HG03460 (cell line): Measurements from ENCODE around the gene NADK2.
A peak's percentile ranks its signal among the peaks of the same experiment; 100 is the strongest.

ENCODE experiments used
- ATAC-seq: cut with Tn5 transposase; IDR thresholded peaks from one replicate; pipeline ENCODE4 v1.9.1; 2021; ENCODE audit not compliant: unreplicated experiment

Gene NADK2

DNA sequence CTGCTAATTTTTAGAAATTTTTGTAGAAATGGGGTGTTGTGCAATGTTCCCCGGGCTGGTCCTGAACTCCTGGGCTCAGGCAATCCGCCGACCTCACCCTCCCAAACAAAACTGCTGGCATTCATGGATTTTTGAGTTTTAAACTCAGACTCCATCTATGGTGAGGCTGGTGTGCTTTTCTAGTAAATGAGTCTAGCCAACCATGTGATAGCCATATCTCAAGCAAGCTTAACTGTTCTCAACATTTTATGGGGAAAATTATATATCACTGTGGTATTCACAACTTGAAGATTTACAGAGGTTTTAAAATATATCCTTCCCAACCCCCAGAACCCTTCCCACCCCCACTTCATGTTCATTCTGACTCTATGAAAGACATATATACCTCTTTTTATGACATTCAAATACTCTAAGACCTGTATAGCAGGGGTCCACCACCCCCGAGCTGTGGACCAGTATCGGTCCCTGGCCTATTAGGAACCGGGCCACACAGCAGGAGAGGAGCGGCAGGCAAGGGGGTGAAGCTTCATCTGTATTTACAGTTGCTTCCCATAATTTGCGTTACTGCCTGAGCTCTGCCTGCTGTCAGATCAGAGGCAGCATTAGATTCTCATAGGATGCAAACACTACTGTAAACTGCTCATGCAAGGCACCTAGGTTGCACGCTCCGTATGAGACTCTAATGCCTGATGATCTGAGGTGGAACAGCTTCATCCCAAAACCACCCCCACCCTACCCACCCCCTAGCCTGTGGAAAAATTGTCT, 4.5 kb upstream of the NADK2 start:
- ATAC-seq, result no peak

DNA sequence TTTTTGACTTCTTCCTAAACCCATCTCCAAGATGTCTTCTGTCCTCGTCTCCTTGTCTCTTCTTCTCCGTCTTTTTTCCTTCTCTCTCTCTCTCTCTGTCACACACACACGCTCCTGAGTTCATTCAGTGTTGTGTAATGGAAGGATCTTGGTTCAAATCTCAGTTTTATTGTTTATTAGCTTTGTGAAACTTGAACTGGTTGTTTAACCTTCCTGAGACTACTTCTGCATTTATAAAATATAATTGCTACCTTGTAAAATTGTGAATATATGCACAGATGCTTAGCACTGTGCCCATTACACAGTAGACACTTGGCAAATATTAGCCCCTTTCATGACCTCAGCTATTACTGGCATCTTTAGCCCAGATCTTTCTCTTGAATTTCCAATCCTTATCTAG, 2.4 kb upstream of the NADK2 start:
- ATAC-seq, result no peak

DNA sequence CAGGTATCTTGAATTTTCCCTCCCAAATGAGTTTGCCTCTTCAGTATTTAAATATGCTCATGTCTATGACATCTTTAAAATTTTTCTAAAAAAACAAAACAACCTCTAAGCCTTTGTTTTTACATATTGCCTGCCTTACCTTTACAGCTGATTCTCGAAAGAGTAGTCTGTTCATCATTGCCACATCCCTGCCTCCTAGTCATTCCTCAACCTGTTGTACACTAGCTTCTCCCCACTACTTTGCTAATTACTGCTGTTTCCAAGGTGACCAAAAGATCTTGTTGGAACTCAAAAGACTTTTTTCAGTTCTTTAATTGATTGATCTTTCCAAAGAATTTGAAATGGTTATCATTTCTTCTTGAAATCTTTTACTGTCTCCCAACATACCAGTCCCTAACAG, 1.9 kb upstream of the NADK2 start:
- ATAC-seq, result no peak

DNA sequence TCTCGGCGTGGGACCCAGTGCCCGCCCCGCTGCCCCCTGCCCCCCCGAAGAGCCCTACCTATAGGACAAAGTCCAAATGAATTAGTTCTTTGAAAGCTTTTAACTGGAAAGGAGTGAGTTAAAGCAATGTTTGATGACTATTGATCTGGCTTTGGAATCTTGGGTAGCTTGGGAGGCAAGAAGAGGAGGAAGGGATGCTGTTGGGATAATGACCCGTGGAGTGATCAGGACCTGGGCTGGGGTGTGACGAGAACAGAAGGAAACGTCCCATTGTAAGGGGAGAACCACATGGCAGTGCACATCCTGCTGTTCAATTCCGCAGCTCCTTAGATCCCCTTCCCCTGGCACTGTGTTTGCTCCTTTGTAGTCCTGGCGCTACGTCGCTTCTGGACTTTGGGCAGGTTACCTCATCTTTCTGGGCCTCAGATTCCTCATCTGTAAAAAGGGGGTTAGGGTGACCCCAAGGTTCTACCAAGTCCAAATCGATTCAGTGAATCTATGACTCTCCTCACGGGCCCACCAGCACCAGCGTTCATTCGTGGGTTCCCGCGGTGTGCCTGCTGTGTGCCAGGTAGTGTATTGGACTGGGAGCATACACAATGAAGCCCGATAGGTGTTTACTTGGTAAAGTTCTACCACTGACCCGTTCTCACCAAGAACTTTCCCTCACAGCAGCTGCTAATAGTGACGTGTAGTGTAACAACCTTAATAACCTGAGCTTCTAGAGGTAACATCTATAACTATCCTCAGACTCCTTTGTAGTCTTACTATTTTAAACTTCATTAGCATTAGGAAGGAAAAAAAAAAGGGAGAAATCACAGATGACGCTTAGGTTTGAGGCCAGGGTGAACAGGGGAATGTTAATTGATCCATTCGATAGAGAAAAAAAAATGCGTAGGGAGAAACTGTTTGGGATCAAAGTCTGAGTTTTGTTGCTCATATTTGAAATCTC, 1.1 kb upstream of the NADK2 start:
- no peak for ATAC-seq

DNA sequence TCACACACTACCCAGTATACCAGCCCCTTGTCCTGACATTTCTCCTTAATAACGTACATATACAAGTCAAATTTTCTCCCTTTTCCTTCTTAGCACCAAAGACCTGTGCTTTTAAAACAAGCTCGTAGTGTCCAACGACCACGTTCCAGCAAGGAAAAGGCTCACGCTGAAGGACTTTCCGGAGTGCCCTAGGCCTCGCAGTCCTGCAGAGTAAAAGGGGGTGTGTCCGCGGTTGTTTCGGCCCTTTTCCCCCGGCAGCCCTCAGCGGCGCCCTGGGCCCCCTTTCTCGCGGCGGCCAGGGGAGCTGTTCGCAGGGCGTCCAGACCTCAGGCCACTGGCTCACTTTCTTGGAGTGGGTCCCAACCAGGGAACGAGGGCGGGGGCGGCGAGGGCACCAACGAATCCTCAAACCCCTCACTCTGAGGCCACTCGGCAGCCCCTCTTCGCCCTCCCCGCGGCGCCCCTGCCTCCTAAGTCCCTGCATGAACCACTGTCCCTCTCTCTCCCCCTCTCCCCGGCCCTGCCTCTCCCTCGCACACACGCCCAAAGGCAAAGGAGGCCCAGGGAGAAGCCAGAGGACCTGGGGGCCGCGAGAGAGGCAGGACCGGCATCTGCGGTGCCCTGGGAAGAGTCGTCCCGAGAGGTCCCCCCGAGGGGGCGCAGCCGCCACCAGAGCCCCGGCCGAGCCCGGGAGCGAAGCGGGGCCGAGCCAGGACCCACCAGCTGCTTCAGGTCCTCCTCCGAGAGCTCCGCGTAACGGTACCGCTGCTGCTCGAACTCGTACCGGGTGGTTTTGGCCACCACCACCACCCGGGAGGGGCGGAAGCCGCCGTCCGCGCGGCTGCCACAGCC, 720 bp downstream of the NADK2 start:
- peak; percentile 28 for ATAC-seq

DNA sequence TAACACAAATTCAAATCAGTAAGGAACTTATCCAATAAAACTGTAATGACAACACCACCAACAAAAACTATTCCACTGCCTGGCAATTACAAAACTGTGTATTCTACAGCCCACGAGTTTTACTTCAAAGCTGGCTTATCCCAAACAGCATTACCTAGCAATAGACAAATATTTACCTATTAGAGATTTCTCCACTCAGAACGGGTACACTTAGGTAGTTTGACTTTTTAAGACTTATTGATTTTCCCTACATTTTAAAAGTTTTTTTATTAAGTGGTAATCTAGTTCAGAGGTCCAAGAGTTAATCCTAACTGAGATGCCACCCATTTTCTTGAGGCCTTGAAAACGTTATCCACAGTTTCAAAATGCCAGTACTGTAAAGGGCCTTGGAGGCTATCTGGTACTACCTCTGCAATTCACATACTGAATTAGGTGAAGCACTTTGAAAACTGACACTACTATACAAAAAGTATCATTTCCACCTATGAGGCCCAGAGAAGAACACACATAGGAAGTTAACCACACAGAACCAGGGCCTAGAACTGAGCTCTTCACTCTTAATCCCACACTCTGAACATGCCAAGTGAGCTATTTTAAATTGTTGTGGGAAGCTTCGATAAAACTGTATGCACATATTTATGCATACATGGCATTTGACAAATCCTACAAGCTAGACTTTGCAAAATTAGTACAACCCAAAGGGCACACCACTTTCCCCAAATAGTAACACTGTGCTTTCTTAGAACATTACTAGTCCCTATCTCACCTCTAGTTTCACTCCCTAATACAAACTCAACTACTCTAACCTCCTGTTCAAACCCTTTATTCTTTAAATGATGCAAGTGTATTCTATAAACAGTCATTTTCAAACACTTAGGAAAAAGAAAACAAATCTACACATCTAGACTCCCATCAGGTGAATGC, 2.1 kb downstream of the NADK2 start:
- ATAC-seq, result no peak

DNA sequence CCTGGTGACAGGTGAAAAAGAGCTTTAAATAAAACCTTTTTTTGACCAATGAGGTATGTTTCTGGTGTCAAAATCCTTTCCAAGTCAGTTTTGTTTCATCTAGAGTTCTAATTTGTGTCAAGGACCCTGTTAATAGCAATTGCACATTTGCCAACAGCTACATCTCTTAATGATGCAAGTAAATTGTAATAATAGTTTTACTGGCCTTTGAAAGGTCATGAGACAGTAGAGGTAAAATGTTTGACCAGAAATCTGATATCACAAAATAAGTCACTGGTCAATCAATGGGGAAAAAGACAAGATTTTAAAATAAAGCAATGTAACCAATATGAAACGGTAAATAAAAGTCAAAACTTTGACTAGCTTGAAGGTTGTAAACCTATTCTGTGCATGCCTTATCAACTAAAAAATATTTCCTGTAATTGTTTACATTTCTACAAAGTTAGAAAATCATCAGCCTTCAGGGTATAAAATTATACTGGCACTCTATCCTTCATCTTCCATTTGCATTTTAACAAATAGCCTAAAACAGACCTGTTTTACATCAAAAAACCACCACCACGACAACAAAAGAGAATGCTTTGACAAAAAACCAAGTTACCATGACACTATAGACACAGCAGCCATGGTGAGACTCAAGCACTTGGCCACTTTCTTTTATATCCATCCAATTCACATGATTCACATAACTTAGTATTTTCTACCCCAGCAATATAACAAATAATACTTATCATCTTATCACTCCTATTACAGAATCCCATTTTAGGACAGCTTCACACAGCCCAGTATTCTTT, 3.0 kb downstream of the NADK2 start:
- no peak for ATAC-seq

DNA sequence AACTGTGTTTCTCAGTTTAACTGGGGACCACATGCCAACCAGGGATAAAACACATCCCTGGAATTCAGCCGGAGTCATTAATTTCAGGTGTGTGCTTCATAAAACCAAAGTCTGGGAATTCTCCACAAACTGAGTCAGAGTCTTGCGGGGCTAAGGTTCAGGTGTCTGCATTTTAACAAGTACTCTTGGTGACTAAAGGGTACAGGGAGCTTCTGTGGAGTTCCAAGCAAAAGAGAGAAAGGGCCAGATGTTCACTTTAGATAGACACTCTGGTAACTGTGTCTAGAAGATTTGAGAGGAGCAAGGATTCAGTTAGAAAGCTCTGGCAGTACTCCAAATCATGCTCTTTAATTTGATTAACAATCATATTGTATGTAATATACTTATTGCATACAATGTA, 4.0 kb downstream of the NADK2 start:
- no peak for ATAC-seq

DNA sequence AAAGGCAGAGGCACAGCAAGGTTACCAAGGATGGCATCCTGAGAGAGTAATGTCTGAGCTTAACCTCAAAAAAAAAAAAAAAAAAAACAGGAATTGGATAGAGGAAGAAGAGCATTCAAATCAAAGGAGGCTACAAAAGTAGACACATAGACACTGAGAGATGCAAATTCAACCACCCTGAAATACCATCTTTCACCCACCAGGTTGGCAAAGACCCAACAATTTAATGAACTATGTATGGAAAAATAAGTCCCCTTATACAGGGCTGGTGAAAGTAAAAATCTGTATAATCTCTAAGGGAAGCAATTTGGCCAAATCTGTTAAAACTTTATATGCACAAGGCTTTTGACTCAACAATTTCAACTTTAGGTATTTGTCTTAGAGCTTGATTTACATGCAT, 4.9 kb downstream of the NADK2 start:
- ATAC-seq, result no peak

DNA sequence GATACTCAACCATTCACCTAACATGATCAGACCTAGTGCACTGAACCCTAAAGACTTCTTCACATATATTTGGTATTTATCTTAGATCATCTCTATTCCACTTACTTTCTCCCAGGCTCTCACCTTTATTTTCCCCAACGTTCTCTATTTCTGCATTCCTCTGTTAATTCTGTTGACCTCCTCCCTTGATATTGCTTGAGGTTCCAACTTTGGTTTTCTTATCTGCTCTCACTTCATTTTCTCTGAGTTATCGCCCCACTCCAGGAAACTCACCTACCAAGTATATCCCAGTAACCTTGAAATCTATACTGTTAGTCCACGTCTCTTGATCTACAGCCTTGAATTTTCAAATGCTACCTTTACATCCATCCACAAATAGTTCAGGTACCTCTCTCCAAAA, 9.2 kb downstream of the NADK2 start:
- no peak for ATAC-seq

DNA sequence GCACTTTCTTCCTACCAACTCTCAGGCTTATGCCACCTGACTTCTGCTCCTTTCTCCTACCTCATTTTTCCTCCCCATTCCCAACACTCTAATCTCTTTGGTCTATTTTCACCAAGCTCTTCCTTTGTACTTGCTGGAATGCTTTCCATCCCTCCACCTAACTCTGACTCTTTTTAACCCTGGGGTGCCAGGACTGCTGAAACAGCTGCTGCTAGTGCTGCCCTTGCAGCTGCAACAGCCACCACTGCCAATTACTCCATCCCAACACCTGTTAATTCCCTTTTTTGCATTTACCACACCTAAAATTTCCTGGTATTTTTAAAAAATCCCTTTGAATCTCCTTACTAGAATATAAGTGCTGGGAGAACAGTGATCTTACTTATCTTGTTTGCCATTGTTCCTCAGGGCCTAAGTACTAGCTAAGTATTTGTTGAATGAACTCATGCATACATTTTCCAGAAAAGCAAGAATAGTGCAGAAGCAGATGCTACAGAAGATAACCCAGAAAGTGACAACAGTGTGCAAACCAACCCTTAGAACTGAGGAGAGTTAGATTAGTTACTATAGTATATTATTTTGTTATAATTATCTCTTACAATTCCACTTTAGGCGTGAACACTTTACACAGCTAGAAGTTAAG, 11.5 kb downstream of the NADK2 start:
- no peak for ATAC-seq

DNA sequence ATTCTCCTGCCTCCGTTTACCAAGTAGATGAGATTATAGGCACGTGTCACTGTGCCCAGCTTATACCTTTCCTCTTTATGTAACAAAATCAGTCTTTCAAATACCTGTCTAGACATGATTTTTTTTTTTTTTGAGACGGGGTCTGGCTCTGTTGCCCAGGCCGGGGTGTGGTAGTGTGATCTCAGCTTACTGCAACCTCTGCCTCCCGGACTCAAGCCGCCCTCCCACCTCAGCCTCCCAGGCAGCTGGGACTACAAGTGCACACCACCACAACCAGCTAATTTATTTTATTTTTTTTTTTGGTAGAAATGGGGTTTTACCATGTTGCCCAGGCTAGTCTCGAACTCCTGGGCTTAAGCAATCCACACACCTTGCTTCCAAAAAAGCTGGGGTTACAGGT, 13.2 kb downstream of the NADK2 start:
- ATAC-seq, result no peak

DNA sequence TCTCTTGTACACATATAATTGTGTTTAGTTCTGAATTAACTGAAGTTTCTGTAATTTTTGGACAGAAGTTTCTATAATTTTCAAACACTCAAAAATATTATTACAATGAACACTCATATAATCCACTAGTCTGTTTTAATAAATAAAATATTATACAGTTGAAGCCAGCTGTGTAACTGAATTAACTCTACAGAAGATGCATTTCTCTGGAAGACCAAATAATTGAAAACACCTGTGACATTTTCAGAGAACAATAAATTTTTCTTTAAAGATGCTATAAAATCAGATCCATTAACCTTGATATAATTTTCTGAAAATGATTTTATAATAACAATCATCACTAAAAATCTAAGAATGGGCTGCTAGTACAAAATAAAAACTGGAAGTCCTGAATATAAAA, 14.7 kb downstream of the NADK2 start:
- no peak for ATAC-seq

DNA sequence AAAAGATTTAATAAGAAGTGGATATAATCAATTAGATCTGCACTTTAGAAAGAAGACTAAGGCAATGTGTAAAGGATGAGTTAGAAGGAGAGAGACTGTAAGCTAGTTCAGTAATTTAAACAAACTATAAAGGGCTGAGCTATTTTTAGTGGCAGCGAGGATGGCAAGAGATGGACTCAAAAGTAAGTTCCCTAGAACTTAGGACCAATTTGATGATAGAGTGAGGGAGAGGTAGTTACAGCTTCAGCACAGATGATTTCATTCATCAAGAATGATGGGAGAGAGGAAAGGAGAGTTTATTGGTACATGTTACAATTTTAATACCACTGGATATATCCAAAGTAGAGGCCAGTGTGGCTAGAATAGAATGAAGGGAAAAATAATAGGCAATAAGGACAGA, 19.1 kb downstream of the NADK2 start:
- no peak for ATAC-seq

DNA sequence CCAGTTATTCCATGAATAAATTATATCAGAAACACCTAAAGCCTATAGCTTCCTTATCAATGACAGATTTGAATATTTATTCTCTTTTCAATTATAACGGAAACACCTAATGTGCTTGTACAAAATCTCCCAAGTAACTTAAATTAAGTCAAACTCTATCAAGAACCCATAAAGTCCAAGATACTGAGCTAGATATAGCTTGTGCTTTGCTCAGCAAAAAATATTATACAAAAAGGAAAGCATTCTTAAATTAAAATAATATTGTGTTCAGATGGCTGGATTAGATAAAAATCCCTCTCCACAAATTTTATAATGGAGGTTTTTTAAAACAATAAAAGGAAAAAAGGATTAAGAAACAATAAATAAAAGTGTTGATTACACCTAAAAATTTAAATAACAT, 23.7 kb downstream of the NADK2 start:
- no peak for ATAC-seq

DNA sequence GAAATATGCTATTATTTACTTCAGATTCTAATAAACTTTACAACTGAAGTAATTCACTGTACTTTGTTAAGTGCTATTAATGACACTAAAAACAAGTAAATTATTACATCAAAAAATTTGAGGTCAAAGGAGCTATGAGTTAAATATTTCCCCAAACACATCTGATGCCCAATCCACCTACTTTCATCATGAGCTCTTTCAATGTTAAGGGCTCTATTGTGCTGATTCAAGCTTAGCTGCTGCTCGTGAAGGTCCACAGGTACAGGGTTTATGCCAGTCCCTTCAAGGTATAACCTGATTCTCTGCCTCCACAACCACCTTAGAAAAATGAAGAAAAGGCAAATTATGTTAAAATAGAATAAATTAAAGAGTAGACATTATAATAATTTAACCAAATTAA, 24.2 kb downstream of the NADK2 start:
- ATAC-seq, result no peak

DNA sequence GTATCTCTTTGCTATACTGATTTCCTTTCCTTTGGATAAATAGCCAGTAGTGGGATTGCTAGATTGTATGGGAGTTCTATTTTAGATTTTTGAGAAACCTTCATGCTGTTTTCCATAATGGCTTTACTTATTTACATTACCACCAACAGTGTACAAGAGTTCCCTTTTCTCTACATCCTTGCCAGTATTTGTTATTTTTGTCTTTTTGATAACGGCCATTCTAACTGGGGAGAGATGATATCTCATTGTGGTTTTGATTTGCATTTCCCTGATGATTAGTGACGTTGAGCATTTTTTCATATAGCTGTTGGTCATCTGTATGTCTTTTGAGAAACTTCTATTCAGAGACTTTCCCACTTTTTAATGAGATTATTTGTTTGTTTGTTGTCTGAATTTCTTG, 25.8 kb downstream of the NADK2 start:
- ATAC-seq, result no peak

DNA sequence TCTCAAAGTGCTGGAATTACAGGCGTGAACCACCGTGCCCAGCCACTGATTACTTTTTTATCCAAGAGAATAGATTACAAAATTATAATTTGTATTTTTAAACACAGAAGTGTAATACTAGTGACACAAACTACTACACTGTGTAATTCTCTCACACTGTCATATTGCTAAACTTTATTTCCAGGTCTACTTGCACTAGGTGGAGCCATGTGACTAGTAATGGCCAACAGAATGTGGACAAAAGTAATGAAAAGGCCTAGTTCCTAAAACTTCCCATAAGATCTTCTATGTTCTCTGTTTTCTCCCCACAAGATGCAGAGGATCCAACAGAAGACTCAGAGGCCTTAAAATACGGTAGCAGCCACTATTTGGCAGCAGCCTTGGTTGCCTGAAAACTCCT, 27.3 kb downstream of the NADK2 start:
- ATAC-seq, result no peak

DNA sequence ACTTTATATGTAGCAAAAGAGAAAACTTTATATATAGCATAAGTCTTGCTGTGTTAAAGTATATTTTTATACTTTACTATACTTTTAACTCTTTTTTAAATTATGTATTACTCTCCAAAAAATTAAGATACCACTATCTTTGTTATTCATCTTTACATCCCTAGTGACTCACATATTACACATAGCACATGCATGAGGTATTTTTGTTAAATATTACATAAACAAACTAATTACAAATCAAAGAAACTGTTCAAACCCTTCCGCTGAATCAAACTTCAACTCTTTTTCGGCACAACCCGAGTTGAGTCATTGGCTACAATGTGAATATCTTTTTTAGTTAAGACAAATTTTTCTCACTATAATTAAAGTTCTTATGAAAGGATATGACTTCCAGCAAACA, 32.1 kb downstream of the NADK2 start:
- ATAC-seq, result no peak
